ENCODE data around the gene RMI2.

RMI2 gene

GRCh38 chr16:11329891-11330290 is 15.4 kb upstream of the RMI2 start:
- TF ChIP-seq GATA2 (IDR thresholded peaks at IDR 0.05; ENCODE audit: low read depth, low read length): no peak
- no peak for TF ChIP-seq GATA3 (IDR thresholded peaks at IDR 0.05; ENCODE audit: low read depth, low read length)

- TF ChIP-seq GATA3 (IDR thresholded peaks at IDR 0.05; ENCODE audit: low read depth, low read length) (no peak), GATA2 (IDR thresholded peaks at IDR 0.05; ENCODE audit: low read depth, low read length) (no peak)
Observed at GRCh38 chr16:11330526-11331237, 14.6 kb upstream of the RMI2 start.

GRCh38 chr16:11331967-11332366 is 13.3 kb upstream of the RMI2 start:
- TF ChIP-seq GATA2 (IDR thresholded peaks at IDR 0.05; ENCODE audit: low read depth, low read length) (no peak), GATA3 (IDR thresholded peaks at IDR 0.05; ENCODE audit: low read depth, low read length) (no peak)

- TF ChIP-seq GATA2 (IDR thresholded peaks at IDR 0.05; ENCODE audit: low read depth, low read length) (no peak), GATA3 (IDR thresholded peaks at IDR 0.05; ENCODE audit: low read depth, low read length) (no peak)
Observed at GRCh38 chr16:11333010-11333409, 12.2 kb upstream of the RMI2 start.

GRCh38 chr16:11333702-11334101 is 11.6 kb upstream of the RMI2 start:
- TF ChIP-seq GATA3 (IDR thresholded peaks at IDR 0.05; ENCODE audit: low read depth, low read length) (no peak), GATA2 (IDR thresholded peaks at IDR 0.05; ENCODE audit: low read depth, low read length) (no peak)

- TF ChIP-seq GATA3 (IDR thresholded peaks at IDR 0.05; ENCODE audit: low read depth, low read length) (no peak), GATA2 (IDR thresholded peaks at IDR 0.05; ENCODE audit: low read depth, low read length) (no peak)
Observed at GRCh38 chr16:11334831-11335404, 10.3 kb upstream of the RMI2 start.

GRCh38 chr16:11339075-11339474 is 6.2 kb upstream of the RMI2 start:
- TF ChIP-seq GATA3 (IDR thresholded peaks at IDR 0.05; ENCODE audit: low read depth, low read length) (no peak), GATA2 (IDR thresholded peaks at IDR 0.05; ENCODE audit: low read depth, low read length) (no peak)

GRCh38 chr16:11340710-11341109 is 4.5 kb upstream of the RMI2 start:
- no peak for TF ChIP-seq GATA2 (IDR thresholded peaks at IDR 0.05; ENCODE audit: low read depth, low read length)
- TF ChIP-seq GATA3 (IDR thresholded peaks at IDR 0.05; ENCODE audit: low read depth, low read length): no peak

GRCh38 chr16:11341371-11341770 is 3.9 kb upstream of the RMI2 start:
- TF ChIP-seq GATA3 (IDR thresholded peaks at IDR 0.05; ENCODE audit: low read depth, low read length) (no peak), GATA2 (IDR thresholded peaks at IDR 0.05; ENCODE audit: low read depth, low read length) (no peak)

GRCh38 chr16:11342021-11342855 is 3.0 kb upstream of the RMI2 start:
- TF ChIP-seq GATA2 (IDR thresholded peaks at IDR 0.05; ENCODE audit: low read depth, low read length) (no peak), GATA3 (IDR thresholded peaks at IDR 0.05; ENCODE audit: low read depth, low read length) (no peak)

- TF ChIP-seq GATA3 (IDR thresholded peaks at IDR 0.05; ENCODE audit: low read depth, low read length) (no peak), GATA2 (IDR thresholded peaks at IDR 0.05; ENCODE audit: low read depth, low read length) (no peak)
Observed at GRCh38 chr16:11346700-11347319, 1.6 kb downstream of the RMI2 start.

GRCh38 chr16:11347831-11348230 is 2.6 kb downstream of the RMI2 start:
- TF ChIP-seq GATA2 (IDR thresholded peaks at IDR 0.05; ENCODE audit: low read depth, low read length): no peak

- TF ChIP-seq GATA3 (IDR thresholded peaks at IDR 0.05; ENCODE audit: low read depth, low read length) (no peak), GATA2 (IDR thresholded peaks at IDR 0.05; ENCODE audit: low read depth, low read length) (no peak)
Observed at GRCh38 chr16:11348737-11349598, 3.7 kb downstream of the RMI2 start.

Measured in SH-SY5Y (cell line).